K562 (cell line): Measurements from ENCODE around the gene CERS4. TPM values are rescaled to one million over a fixed set of nuclear protein-coding genes. Genes with fewer than 3 reads are reported as not detected.

Experiments used
- CBFB ChIP-seq: sonication (generic); formaldehyde crosslinking; IDR thresholded peaks from 2 replicates; pipeline ENCODE4 v1.4.0; 2020; ENCODE audit warnings: mild to moderate bottlenecking, missing genetic modification reagents
- CTBP1 ChIP-seq: fragments of 450-650 bp; IDR thresholded peaks from 2 replicates; pipeline ENCODE4 v1.6.1; 2016; ENCODE audit warnings: borderline replicate concordance
- DPF2 ChIP-seq: fragments of 450-650 bp; IDR thresholded peaks from 2 replicates; pipeline ENCODE4 v1.6.1; 2016
- FOSL1 ChIP-seq: fragments of 200-800 bp; sonication (Bioruptor generic); conservative IDR thresholded peaks from 2 replicates; pipeline ENCODE4 v1.6.1; 2016; ENCODE audit warnings: missing genetic modification characterization, missing compliant biosample characterization
- GABPA ChIP-seq: fragments of 200-800 bp; sonication (Bioruptor generic); conservative IDR thresholded peaks from 2 replicates; pipeline ENCODE4 v1.6.1; 2016; ENCODE audit warnings: low read depth, missing genetic modification characterization, missing compliant biosample characterization
- HMG20B ChIP-seq: fragments of 250-450 bp; sonication (Bioruptor Pico); IDR thresholded peaks from 2 replicates; pipeline ENCODE4 v1.5.0; 2021; ENCODE audit warnings: mild to moderate bottlenecking
- NFE2 ChIP-seq: IDR thresholded peaks from 2 replicates; pipeline ENCODE4 v1.6.1; 2014; ENCODE audit warnings: antibody characterized with exemption, low read depth
- NONO ChIP-seq, 2 experiments: fragments of 200-400 bp in 1 of 2; fragments of 450-650 bp in 1 of 2; formaldehyde crosslinking in 1 of 2; IDR thresholded peaks; 2 replicates each; pipeline ENCODE4 v1.6.1; 2017; ENCODE audit warnings: low read depth in 2 of 2, mild to moderate bottlenecking in 2 of 2, moderate library complexity in 2 of 2, low read length in 1 of 2
- PHF21A ChIP-seq: fragments of 450-650 bp; IDR thresholded peaks from 2 replicates; pipeline ENCODE4 v1.6.1; 2017; ENCODE audit warnings: low read depth, borderline replicate concordance
- RAD51 ChIP-seq: fragments of 450-650 bp; IDR thresholded peaks from 2 replicates; pipeline ENCODE4 v1.7.1; 2016; ENCODE audit warnings: low read depth, mild to moderate bottlenecking, borderline replicate concordance
- SMARCA4 ChIP-seq: fragments of 450-650 bp; IDR thresholded peaks from 2 replicates; pipeline ENCODE4 v1.6.1; 2016
- ZNF57 ChIP-seq: fragments of 450-650 bp; formaldehyde crosslinking; IDR thresholded peaks from 2 replicates; pipeline ENCODE4 v1.4.0; 2020; ENCODE audit warnings: mild to moderate bottlenecking, moderate library complexity
- polyA plus RNA-seq, 8 experiments: library from polyadenylated mRNA; depleted of rRNA in 4 of 8; stranded (reverse) in 5 of 8; unstranded in 3 of 8; fragments of >200 nt; fragmentation: Nextera tagmentation in 2 of 8; fragmentation: Illumina TruSeq in 1 of 8; extraction: Ambion mirVana in 2 of 8; extraction: Trizol in 1 of 8; gene quantifications; 2 replicates each; pipeline versions ENCODE4 v1.2.1 to v1.2.3, GENCODE V29; 2011 to 2014; ENCODE audit warnings: inconsistent platforms in 1 of 8, missing spikeins in 1 of 8
- total RNA-seq, 7 experiments: library from RNA; depleted of rRNA in 6 of 7; stranded (reverse); fragments of >200 nt in 6 of 7; fragmentation: Illumina TruSeq in 2 of 7; extraction: Trizol in 2 of 7; gene quantifications; 2 replicates each; pipeline versions ENCODE4 v1.2.1 to v1.2.3, GENCODE V29; 2011 to 2021; ENCODE audit warnings: low replicate concordance in 1 of 7
- TF ChIP-seq, protein P1 (sequence below): fragments of 450-650 bp; formaldehyde crosslinking; IDR thresholded peaks from 2 replicates; pipeline ENCODE4 v1.4.0; 2022; ENCODE audit warnings: missing genetic modification characterization
- TF ChIP-seq, protein P2 (sequence below): sonication (generic); formaldehyde crosslinking; IDR thresholded peaks from 2 replicates; pipeline ENCODE4 v1.8.0; 2023; ENCODE audit warnings: mild to moderate bottlenecking, missing genetic modification reagents
- TF ChIP-seq, protein P3 (sequence below): fragments of 450-650 bp; IDR thresholded peaks from 2 replicates; pipeline ENCODE4 v1.6.1; 2016; ENCODE audit warnings: low read depth, mild to moderate bottlenecking, moderate library complexity
- TF ChIP-seq, protein P4 (sequence below): fragments of 450-650 bp; IDR thresholded peaks from 2 replicates; pipeline ENCODE4 v1.6.1; 2016; ENCODE audit warnings: borderline replicate concordance
- TF ChIP-seq, protein P5 (sequence below): fragments of 200-800 bp; sonication (Bioruptor generic); IDR thresholded peaks from 2 replicates; pipeline ENCODE4 v1.6.1; 2017; ENCODE audit warnings: missing genetic modification characterization, missing compliant biosample characterization

CERS4 gene
- total and polyA plus RNA-seq, 9 of the 15 experiments (the other 6 are each of a cell fraction or from before 2014, with no cell fraction given) = 0.14 to 4.4 (median 2.9) TPM; not detected in 1

DNA sequence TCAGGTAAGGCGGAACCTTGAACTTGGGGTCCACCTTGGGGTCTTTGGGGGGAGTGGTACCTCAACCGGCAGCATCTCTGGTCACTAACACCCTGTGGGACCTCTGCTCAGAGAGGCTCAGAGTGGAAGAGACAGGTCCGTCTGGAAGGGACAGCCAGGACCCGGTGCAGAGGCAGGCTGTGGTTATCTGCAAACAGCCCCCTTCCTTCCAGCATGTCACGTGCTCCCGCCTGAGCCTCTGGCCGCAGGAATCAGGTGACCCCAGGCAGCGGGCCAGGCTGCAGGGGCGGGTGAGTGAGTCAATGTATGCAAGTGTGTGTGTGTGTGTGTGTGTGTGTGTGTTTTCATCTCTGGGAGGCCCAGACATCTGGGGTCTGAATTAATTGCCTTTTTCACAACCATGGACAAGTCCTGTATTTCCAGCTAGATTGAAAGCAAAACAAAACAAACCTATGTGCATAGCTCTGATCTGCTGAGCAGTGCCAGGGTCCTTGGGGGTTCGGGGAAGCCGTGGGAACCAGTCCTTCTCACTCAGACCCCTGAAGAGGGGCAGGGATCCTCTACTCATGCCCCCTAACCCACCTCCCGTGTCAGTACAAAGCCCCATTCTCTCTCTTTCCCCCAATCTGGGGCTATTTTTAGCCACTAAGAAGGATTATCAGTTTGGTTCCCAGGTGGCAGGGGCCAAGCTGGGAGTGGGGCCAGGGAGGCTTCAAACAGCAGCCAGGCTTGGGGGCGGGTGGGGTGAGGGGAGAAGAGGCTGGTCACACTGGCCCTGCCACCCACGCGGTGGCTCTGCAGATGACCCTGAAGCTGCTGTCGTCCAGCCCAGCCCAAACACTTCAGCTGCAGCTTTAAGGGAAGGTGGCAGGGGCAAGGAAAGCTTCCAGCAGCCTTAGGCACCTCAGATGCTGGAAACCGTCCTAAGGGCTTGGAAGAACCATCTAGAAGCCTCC lies 31.4 kb downstream of the CERS4 start (continued):
- TF ChIP-seq, protein P1, sequence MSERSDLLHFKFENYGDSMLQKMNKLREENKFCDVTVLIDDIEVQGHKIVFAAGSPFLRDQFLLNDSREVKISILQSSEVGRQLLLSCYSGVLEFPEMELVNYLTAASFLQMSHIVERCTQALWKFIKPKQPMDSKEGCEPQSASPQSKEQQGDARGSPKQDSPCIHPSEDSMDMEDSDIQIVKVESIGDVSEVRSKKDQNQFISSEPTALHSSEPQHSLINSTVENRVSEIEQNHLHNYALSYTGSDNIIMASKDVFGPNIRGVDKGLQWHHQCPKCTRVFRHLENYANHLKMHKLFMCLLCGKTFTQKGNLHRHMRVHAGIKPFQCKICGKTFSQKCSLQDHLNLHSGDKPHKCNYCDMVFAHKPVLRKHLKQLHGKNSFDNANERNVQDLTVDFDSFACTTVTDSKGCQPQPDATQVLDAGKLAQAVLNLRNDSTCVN (CRISPR knock-in tag) = no peak
- TF ChIP-seq, protein P2, sequence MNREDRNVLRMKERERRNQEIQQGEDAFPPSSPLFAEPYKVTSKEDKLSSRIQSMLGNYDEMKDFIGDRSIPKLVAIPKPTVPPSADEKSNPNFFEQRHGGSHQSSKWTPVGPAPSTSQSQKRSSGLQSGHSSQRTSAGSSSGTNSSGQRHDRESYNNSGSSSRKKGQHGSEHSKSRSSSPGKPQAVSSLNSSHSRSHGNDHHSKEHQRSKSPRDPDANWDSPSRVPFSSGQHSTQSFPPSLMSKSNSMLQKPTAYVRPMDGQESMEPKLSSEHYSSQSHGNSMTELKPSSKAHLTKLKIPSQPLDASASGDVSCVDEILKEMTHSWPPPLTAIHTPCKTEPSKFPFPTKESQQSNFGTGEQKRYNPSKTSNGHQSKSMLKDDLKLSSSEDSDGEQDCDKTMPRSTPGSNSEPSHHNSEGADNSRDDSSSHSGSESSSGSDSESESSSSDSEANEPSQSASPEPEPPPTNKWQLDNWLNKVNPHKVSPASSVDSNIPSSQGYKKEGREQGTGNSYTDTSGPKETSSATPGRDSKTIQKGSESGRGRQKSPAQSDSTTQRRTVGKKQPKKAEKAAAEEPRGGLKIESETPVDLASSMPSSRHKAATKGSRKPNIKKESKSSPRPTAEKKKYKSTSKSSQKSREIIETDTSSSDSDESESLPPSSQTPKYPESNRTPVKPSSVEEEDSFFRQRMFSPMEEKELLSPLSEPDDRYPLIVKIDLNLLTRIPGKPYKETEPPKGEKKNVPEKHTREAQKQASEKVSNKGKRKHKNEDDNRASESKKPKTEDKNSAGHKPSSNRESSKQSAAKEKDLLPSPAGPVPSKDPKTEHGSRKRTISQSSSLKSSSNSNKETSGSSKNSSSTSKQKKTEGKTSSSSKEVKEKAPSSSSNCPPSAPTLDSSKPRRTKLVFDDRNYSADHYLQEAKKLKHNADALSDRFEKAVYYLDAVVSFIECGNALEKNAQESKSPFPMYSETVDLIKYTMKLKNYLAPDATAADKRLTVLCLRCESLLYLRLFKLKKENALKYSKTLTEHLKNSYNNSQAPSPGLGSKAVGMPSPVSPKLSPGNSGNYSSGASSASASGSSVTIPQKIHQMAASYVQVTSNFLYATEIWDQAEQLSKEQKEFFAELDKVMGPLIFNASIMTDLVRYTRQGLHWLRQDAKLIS (CRISPR knock-in tag) = 0 out of 2 replicates have a peak, but pooled peaks have one; percentile 28
- peak; percentile 97 for TF ChIP-seq FOSL1 (tag)
- TF ChIP-seq GABPA (tag) = peak; percentile 33; the same call in 1 of the 2 replicates
- TF ChIP-seq CBFB = peak; percentile 55; the same call in 1 of the 2 replicates
- no peak for TF ChIP-seq ZNF57 (CRISPR knock-in tag)
- TF ChIP-seq RAD51 = peak; percentile 98
- peak; percentile 98 for TF ChIP-seq DPF2
- TF ChIP-seq, protein P3, sequence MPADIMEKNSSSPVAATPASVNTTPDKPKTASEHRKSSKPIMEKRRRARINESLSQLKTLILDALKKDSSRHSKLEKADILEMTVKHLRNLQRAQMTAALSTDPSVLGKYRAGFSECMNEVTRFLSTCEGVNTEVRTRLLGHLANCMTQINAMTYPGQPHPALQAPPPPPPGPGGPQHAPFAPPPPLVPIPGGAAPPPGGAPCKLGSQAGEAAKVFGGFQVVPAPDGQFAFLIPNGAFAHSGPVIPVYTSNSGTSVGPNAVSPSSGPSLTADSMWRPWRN = peak; percentile 92
- peak; percentile 62; the same call in 1 of the 2 replicates for TF ChIP-seq PHF21A
- TF ChIP-seq NONO (IDR thresholded peaks at IDR 0.05; ENCODE audit: low read depth in 2 of 2, low read length in 1 of 2) = peak in 1 of 2 experiments; percentile 80; a peak in 1 of 4 replicates
- TF ChIP-seq, protein P4, sequence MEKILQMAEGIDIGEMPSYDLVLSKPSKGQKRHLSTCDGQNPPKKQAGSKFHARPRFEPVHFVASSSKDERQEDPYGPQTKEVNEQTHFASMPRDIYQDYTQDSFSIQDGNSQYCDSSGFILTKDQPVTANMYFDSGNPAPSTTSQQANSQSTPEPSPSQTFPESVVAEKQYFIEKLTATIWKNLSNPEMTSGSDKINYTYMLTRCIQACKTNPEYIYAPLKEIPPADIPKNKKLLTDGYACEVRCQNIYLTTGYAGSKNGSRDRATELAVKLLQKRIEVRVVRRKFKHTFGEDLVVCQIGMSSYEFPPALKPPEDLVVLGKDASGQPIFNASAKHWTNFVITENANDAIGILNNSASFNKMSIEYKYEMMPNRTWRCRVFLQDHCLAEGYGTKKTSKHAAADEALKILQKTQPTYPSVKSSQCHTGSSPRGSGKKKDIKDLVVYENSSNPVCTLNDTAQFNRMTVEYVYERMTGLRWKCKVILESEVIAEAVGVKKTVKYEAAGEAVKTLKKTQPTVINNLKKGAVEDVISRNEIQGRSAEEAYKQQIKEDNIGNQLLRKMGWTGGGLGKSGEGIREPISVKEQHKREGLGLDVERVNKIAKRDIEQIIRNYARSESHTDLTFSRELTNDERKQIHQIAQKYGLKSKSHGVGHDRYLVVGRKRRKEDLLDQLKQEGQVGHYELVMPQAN = peak; percentile 71; the same call in 1 of the 2 replicates
- peak; percentile 85; the same call in 1 of the 2 replicates for TF ChIP-seq CTBP1
- TF ChIP-seq HMG20B (CRISPR knock-in tag) = no peak
- TF ChIP-seq SMARCA4 = peak; percentile 97
- peak; percentile 15; the same call in 1 of the 2 replicates for TF ChIP-seq NFE2
- TF ChIP-seq, protein P5, sequence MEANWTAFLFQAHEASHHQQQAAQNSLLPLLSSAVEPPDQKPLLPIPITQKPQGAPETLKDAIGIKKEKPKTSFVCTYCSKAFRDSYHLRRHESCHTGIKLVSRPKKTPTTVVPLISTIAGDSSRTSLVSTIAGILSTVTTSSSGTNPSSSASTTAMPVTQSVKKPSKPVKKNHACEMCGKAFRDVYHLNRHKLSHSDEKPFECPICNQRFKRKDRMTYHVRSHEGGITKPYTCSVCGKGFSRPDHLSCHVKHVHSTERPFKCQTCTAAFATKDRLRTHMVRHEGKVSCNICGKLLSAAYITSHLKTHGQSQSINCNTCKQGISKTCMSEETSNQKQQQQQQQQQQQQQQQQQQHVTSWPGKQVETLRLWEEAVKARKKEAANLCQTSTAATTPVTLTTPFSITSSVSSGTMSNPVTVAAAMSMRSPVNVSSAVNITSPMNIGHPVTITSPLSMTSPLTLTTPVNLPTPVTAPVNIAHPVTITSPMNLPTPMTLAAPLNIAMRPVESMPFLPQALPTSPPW (CRISPR knock-in tag) = peak; percentile 88
